NOMO-1 treated with dmso at 0.1 percent for 144 hours (cell line): ENCODE measurements around the gene SLC43A1.
"Not testable (repeated sequence)": the region's sequence is repeated elsewhere in the genome, so short reads cannot be mapped to it uniquely, and the experiment has no call there.

Experiments used
- DNase-seq: peaks from one replicate; lab custom pipeline; 2025; ENCODE audit not compliant: unreplicated experiment; lab: John Stamatoyannopoulos, UW

Gene SLC43A1

DNA sequence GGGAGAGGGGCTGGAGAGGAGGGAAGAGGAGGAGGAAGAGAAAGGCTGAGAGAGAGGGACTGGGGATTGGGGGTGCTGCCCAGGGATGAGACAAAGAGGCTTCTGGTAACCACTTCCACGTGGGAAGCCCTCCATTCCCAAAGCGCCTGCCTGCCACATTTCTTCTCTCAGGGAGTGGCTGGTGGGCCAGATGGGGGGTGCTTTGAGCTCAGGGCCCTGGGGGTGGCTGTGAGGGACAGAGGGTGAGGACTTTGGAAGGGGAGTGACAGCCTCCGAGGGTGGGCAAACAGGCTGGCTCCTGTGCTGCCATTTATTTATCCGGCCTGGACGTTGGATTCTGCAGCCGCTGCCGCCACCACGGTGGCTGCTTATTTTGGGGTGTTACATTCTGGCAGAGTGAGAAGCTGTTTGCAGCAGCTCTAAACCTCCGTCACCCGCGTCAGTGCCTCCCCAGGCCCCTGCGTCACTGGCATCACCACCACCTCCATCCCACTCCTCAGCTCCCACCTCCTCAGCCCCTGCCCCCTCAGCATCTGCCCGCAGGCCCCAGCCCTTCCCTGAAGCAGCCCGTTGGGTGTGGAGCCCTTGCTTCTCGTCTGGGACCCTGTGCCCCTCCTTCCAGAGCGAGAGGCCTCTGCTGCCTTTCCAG lies 53.5 kb downstream of the SLC43A1 start:
- DNase-seq = no peak

DNA sequence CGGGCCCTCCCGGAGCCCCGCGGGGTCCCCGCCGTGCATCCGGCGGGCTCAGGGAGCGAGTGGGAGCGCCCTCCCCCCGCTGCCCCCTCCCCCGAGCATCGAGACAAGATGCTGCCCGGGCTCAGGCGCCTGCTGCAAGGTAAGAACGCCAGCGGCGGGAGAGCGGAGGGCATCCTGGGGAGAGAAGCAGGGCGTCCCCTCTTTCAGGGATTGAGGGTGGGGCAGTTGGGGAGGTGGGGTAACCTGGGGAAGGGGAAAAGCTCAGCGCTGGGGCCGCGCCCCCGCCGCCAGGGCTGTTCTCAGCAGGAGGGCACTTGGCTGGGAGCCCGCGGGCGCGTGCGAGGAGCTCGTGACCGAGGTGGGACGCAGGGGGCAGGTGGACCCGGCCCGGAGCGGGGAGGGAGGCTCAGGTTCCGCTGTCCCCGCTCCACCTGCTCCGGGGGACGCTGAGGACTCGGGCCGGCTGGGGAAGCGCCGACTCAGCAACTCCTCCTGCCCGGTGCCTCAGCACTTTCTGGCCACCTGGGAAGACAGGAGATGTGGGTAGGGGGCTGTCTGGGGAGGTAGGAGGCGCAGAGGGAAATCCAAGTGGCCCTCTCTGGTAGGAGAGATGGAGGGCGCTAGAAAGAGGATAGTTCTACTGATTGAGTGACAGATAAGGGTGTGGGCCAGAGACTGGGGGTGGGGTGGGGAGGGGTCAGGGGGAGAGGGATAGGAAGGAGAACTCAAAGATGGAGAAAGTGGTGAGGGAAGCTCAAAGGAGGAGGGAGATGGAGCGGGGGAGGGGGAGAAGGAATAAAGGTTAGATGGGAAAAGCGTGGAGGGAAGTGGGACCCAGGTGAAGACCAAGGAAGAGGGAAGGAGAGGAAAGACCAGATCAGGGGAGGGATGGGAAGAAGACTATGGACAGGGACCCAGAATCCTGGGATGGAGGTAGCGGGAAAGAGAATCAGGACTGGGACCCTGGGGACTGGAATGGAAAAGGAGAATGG lies 54.4 kb downstream of the SLC43A1 start:
- DNase-seq = no peak

DNA sequence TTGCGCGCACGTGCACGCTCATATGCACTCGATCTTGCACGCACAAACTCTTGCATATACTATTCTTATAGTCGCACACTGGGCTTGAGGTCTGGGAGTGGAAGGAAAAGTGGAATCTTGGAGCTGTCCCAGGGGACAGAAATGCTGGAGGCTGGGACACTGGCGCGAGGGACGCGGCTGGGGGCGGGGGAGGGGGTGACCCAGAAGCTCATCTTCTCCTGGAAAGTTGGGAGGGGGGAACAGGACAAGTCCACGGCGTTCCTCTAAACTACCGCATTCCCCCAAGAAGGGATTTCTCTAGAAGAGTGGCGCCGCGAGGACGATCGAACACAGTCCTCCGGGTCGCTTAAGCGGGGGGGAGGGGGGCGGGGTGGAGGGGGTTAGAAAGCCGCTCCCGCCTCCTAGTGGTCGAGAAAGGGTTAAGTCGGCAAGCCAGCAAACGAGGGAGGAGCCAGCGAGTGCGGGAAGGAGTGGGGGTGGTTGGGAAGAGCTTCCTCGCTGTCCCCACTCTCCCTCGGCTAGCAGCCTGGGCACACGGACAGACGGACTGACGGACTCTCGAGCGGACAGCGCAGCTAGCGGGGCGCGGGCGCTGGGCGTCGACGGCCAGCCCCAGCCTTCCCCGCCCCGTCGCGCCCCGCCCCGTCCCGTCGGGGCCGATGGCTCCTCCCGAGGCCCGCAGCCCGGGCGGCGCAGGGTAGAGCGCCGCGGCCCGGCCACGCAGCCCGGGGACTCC lies 55.3 kb downstream of the SLC43A1 start, which contains the start of gene RTN4RL2:
RTN4RL2 (plus strand) TSS at position 507 of the 736 bp plus-strand sequence. CDS start 338 bp downstream, outside the sequence.
- DNase-seq = peak; percentile 19

DNA sequence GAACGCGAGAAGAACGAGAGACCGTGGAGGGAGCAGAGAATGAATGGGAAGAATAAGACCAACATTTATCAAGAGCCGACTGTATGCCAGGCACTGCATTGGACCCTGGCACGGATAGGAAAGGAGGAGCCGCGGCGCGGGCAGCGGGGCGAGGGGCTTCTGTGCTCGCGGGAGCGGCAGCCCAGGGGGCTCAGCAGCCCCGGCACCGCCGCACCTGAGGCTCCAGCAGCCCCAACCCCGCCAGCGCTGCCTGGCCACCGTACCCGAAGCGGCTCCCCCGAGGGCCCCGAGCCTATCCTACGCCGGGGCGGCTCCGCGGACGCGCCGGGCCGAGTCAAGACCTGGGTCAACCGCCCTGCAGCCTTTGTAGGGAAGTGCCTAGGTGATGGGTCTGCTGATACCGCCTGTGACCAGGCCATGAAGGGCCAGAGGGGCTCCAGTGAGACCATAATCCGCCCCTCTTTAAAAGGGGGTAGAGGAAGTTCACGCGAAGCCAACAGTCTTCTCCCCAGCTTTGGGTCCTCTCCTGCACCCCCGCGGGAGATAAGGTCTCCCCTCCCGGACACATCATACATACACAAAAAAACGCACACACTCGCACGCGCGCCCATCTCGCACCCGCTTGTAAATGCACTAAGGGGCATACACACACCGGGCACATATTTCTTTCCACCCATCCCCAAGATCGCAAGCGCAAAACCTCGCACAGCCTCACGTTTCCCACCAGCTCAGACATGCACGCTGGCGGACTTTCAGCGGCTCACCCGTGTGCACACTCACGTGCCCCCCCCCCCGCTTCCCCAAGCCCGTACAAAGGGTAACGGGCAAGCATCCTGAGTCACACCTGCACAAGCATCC lies 56.1 kb downstream of the SLC43A1 start:
- no peak for DNase-seq

DNA sequence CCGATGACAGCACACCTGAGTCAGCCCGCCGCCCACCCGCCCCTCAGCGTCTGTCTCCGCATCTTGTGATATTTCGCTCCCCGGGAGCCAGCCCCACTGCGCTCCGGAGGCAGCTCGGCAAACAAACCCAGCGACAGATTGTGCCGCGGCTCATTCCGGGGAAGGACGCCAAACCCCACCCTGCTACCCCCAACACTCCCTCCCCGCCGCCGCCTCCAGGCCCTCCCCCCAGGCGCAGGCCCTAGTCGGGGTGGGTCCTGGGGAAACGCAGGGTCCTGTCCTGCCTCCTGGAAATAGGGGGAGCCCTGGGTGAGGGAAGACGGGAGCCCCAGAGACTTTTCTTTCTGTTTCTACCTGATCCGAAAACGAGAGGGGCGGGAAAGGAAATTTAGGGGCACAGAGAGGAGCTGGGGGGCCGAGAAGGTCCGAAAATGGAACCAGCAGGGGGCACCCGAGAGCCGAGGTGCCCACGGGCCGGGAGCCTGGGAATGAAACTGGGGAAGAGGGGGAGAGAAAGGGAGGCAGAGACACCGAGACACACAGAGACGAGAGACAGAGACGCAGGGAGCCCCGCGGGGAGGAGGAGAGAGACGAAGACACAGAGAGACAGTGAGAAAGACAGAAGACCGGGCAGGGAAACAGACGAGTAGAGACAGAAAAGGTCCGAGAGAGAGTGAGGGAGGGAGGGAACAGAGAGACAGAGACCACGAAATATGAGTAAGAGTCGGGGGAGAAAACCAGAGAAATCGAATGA lies 56.9 kb downstream of the SLC43A1 start:
- DNase-seq = no peak

DNA sequence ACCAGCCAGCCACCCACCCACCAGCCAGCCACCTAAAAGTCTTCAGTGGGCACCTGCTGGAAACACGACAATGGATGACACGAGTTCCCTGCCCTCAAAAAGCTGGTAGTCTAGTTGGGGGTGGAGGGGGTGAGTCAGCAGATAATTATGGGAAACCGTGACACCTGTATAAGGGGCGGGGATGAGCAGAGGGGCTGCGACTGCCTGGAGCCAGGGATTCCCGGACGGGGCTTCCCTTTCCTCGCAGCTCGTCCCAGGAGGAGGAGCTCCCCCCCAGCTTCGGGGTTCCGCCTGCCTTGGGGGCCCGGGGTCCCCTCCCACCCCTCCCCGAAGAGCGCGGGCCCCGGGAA lies 57.5 kb downstream of the SLC43A1 start:
- no peak for DNase-seq

DNA sequence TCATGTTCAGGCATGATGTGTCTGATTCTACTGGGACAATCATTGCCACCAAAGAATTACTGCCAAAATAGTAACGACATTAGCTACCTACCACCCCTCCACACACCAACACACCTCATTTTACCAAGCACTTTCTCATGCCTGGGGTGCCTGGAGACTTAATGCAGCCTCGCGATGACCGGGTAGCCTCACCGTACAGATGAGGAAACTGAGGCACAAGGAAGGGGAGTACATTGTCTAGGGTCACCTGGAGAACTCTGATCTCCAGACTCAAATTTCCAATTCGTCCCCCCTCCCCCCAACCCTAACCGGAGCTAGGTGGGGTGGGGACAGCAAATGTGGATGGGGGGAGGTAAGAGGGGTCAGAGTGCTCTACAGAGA lies 57.9 kb downstream of the SLC43A1 start:
- DNase-seq = no peak

DNA sequence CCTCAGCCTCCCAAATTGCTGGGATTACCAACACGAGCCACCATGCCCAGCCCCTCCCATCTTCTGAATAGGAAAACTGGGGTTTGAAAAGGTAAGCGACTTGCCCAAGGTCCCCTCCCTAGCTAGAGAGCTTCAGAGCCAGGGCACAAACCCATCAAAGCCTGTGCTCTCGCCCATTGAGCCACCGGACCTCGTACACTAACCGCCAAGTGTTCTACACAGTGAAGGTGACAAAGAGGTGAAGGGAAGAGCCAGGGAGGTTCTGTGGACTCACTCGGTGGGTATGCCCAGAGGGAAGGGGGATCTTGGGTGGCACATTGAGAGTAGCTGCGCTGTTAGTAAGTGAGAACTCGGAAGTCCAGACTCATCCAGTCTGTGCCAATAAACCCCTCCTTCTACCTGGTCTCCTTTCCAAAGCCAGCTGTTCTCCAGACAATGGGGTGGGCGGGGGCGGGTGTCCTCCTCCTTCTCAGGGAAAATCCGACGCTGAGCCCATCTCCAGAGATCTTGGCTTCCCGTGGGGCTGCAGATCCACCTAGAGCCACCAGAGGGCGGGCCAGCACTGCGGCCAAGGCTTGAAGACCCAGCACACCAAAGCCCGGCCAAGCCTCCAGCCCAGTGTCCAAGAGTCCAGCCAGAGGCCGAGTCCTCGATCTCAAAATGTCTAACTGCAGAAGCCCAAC lies 58.4 kb downstream of the SLC43A1 start:
- DNase-seq = peak; percentile 59

DNA sequence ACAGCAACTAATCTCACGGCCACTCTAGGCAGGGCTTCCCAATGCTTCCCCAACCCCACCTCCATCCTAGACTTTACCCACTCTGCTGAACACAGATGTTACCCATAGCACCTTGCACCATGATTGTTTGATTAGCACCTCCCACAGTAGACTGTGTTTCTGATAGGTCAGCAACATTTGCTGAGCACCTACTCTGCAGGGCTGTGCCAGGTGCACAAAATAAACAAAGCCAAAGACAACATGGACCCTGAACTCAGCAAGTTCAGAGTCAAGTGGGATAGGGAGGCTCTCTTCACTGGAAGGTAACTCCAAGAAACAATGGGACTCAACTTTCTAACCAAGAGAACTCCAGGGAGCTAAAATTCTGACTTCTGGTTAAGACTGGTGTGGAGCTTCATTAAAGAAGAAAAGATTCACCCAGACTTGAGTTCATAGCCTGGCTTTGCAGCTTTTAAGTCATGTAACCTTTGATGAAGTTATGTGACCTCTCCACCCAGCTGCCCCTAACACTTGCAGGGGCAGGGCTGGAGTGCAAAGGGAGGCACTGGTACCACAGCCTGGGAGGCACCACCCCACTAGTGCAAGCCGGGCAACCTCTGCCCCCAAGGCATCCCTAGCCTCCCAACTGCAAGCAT lies 61.8 kb downstream of the SLC43A1 start:
- no peak for DNase-seq

DNA sequence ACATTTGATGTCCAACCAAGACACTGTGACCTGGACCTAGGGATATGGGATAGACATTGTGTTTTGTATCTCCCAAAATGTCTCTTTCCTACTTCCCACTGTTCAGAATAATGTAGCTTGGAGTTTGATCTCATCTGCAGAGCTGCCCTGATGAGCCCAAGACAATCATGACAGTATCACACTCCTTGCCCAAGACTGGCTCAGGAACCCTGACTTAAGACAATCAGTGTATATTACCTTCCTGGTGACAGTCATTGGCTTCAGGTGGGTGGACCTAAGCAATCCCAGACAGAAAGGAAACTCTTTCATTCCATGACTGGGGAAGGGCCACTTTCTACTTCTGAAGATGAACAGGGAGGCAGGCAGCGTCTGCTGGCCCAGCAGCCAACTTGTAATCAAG lies 69.4 kb downstream of the SLC43A1 start:
- no peak for DNase-seq

DNA sequence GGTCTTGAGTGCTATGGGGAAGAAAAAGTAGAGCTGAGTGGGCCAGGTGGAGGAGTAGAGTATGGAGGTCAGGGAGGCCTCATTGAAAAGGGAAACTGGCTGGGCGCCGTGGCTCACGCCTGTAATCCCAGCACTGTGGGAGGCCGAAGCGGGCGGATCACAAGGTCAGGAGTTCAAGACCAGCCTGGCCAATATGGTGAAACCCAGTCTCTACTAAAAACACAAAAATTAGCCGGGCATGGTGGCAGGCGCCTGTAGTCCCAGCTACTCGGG lies 70.4 kb downstream of the SLC43A1 start:
- not testable (repeated sequence) for DNase-seq

DNA sequence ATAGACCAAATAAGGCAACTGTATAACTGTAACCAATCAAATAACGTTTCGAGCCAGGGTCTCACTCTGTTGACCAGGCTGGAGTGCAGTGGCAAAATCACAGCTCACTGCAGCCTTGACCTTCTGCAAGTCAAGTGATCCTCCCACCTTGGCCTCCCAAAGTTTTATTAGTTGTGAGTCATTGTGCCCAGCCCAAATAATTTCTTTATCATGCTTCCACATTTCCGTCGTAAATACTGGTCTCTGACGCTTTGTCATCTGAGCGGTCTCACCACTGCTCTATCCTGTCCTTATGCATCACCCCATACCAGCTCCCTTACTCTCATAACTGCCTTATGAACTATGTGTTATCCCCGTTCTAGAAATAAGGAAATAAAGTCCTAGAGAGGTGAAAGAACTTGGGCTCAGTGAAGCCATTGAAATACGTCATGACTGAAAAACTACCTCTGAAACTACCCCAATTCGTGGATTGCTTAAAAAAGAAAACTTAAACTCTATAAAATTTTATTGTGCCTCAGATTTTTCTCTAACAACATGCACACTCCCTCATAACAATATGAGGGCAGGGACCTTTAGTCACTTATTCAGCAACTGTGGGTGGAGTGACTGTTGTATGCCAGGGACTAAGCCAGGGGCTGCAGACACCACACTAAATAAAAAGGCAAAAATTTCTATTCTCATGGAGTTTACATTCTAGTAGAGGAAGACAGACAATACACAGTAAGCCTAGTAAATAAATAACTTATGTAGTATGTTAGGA lies 71.0 kb downstream of the SLC43A1 start:
- no peak for DNase-seq

DNA sequence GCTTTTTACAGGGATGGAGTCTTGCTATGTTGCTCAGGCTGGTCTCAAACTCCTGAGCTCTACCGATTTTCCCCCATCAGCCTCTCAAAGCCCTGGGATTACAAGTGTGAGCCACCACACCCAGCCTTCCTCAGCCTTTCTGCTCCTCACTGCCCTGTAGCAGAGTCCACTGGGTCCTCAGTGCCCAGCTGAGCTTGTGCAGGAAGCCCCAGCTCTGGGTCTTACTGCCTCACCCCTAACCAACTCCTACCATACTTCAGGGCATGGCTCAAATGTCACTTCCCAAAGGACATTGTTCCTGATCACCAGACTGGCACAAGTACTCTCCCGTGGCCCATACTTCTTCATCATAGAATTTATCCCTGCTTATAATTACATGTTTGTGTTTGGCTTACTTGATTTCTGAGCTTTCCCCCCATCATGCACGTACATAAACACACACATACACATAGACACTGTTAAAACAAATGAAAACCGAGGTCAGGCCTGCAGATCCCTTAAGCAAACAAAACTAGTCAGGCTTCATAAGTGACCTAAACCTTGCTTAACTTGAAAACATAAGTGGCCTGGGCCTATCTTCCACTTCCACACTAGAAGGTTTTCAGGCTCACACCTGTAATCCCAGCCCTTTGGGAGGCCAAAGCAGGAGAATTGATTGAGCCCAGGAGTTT lies 74.6 kb downstream of the SLC43A1 start:
- DNase-seq = no peak

DNA sequence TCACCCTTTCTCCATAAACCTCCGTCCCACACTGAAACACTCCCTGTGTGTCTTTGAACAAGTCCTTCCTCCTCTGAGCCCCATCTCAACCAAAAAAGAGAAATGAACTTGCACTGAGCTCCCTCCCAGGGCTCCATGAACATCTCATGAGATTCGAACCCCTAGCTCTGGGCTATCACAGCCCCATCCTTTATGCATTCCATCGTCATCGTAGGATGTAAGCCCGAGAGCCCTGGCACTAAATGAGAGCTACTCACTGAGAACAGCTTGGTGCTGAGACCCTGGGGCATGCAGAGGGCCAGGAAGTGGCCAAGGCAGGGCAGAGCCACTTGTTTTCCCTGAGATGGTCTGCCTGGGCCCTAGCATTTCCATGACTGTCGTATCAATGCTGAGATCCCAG lies 75.7 kb downstream of the SLC43A1 start:
- no peak for DNase-seq

DNA sequence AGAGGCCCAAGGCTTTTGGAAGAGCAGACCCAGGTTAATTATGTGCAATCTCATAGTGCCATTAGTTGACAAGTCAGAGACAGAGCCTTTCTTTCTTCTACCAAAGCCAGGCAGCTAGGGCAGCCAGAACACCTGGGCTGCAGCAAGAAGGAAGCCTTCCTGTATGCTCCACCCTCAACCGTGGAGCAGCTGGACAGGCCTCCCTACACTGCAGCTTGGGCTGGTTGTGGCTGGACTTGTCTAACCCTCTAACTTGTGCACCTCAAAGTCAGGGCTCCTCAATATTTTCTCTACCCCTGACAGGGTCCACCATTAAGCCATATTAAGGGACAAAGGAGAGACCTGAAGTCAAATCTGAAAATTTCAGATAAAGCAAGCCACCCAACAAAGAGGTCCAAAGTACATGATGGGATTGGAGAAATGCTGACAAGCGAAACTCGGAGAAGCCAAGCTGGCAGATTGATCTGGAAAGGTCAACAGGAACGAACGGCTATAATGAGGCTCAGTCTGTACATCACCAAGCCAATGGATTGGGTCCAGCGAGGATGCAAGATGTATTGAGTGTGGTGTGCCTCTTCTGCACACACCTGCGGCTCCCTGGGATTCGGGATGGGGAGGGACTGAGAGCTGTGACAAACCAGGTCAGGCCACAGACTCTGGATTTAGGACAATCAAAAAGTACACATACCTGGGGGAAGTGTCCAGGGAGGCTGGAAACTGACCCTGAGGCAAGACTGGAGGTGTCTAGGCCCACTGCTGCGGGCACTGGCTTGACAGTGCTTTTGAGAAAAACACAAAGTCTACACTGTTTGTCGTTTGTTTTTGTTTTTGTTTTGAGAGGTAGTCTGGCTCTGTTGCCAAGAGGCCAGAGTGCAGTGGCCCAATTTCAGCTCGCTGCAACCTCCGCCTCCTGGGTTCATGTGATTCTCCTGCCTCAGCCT lies 76.9 kb downstream of the SLC43A1 start:
- DNase-seq = no peak

DNA sequence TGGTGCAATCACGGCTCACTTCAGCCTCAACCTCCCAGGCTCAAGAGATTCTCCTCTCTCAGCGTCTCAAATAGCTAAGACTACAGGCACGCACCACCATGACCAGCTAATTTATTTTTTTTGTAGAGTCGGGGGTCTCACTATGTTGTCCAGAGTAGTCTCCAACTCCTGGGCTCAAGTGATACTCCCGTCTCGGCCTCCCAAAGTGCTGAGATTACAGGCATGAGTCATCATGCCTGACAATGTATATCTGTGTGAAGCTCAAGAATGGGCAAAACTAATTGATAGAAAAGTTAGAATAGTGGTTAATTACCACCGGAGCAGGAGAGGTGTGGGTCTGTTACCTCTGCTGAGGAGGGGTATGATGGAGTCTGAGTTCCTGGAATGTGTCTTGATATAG lies 79.5 kb downstream of the SLC43A1 start:
- DNase-seq = no peak
